ENCODE data around the gene MAST2. TPM values are rescaled to one million over a fixed set of nuclear protein-coding genes. Genes with fewer than 3 reads are reported as not detected.
"Not testable (repeated sequence)": the region's sequence is repeated elsewhere in the genome, so short reads cannot be mapped to it uniquely, and the experiment has no call there.

The MAST2 gene
- total and polyA plus RNA-seq, 9 of the 15 experiments (the other 6 are each of a cell fraction or from before 2014, with no cell fraction given) = 0.73 to 32.0 (median 17.8) TPM

DNA sequence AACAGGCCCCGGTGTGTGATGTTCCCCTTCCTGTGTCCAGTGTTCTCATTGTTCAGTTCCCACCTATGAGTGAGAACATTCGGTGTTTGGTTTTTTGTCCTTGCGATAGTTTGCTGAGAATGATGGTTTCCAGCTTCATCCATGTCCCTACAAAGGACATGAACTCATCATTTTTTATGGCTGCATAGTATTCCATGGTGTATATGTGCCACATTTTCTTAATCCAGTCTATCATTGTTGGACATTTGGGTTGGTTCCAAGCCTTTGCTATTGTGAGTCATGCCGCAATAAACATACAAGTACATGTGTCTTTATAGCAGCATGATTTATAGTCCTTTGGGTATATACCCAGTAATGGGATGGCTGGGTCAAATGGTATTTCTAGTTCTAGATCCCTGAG lies 158.5 kb downstream of the MAST2 start:
- H3K4me3 ChIP-seq; H3K27ac ChIP-seq (ENCODE audit: extremely low read depth, low read depth, low read length); H3K9ac ChIP-seq (ENCODE audit: insufficient read depth in 1 of 2, low read depth in 2 of 2, low read length in 2 of 2); H3K9me3 ChIP-seq (replicated peaks; ENCODE audit: control insufficient read depth, insufficient read depth, low read depth, low read length); H3K9me1 ChIP-seq (ENCODE audit: control insufficient read depth, insufficient read depth, low read length); CTCF ChIA-PET (ENCODE audit: low intra/inter-chr PET ratio); H2AFZ ChIP-seq (ENCODE audit: low read depth, low read length); H3K4me1 ChIP-seq (replicated peaks in 1 of 2; ENCODE audit: control insufficient read depth in 2 of 2, insufficient read depth in 2 of 2, low read length in 2 of 2); POLR2A ChIA-PET; H4K20me1 ChIP-seq (replicated peaks; ENCODE audit: control insufficient read depth, insufficient read depth, low read length); H3K27me3 ChIP-seq (ENCODE audit: control insufficient read depth in 2 of 2, insufficient read depth in 2 of 2, low read length in 2 of 2); DNase-seq (ENCODE audit: extremely low read depth in 1 of 4, low spot score in 3 of 4); intact Hi-C loops (cut with micrococcal nuclease); H3K79me2 ChIP-seq (ENCODE audit: control insufficient read depth, insufficient read depth, low read length); in situ Hi-C loops (cut with MboI); H3K4me2 ChIP-seq (ENCODE audit: insufficient read depth, low read length); BruUV-seq (replicated peaks); ATAC-seq; H3K36me3 ChIP-seq (ENCODE audit: control insufficient read depth, insufficient read depth, low read length); FAIRE-seq: not testable (repeated sequence)
- 95% methylated on average over 3 of the region's 4 CpGs for WGBS (ENCODE audit: insufficient coverage, low coverage, missing lambda C conversion rate)
- TF ChIP-seq KDM1A (IDR thresholded peaks at IDR 0.05) (0 out of 4 replicates have a peak, but pooled peaks of 1 of the 2 experiments have one; percentile 6), ZNF146 (CRISPR knock-in tag; IDR thresholded peaks at IDR 0.05; ENCODE audit: unreplicated experiment) (peak; percentile 44), BCOR (IDR thresholded peaks at IDR 0.05) (peak; percentile 62)

DNA sequence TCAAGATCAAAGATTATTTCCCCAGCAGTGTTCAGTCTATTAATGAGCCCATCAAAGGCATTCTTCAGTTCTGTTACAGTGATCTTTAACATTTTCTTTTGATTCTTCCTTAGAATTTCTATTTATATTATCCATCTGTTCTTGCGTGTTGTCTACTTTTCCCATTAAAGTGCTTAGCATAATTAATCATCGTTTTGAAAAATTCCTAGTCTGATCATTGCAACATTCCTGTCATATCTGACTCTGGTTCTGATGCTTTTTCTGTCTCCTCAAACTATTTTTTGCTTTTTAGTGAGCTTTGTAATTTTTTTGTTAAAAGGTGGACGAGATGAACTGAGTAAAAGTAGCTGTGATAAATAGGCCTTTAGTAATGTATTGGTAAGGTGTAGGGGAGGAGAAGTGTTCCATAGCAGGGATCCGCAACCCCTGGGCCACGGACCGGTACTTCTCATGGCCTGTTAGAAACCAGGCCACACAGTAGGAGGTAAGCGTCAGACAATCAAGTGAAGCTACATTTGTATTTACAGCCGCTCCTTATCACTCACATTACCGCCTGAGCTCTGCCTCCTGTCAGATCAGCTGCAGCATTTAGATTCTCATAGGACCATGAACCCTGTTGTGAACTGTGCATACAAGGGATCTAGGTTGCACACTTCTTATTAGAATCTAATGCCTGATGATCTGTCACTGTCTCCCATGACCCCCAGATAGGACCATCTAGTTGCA lies 165.7 kb downstream of the MAST2 start:
- intact Hi-C loops (cut with micrococcal nuclease) (no loop called here), in situ Hi-C loops (cut with MboI) (no loop called here)
- no TSS peak for BruUV-seq (replicated peaks)
- no peak for DNase-seq (ENCODE audit: extremely low read depth in 1 of 4, low spot score in 3 of 4)
- ATAC-seq = peak; percentile 43; the same call in 2 of the 3 replicates
- Histone ChIP-seq H3K79me2 (ENCODE audit: control insufficient read depth, insufficient read depth, low read length) (no peaks in the 10 kb centered on the region), H3K9me1 (ENCODE audit: control insufficient read depth, insufficient read depth, low read length) (no peaks in the 10 kb centered on the region), H4K20me1 (replicated peaks; ENCODE audit: control insufficient read depth, insufficient read depth, low read length) (no peaks in the 10 kb centered on the region), H2AFZ (ENCODE audit: low read depth, low read length) (no peak overlapping the region), H3K4me2 (ENCODE audit: insufficient read depth, low read length) (no peak overlapping the region), H3K27ac (ENCODE audit: extremely low read depth, low read depth, low read length) (no peak overlapping the region), H3K4me1 (replicated peaks in 1 of 2; ENCODE audit: control insufficient read depth in 2 of 2, insufficient read depth in 2 of 2, low read length in 2 of 2) (0 out of 5 replicates have a peak, but pooled peaks cover 0 to 2% of the 10 kb centered on the region in 2 experiments), H3K9me3 (replicated peaks; ENCODE audit: control insufficient read depth, insufficient read depth, low read depth, low read length) (no peaks in the 10 kb centered on the region), H3K9ac (ENCODE audit: insufficient read depth in 1 of 2, low read depth in 2 of 2, low read length in 2 of 2) (no peak overlapping the region), H3K27me3 (ENCODE audit: control insufficient read depth in 2 of 2, insufficient read depth in 2 of 2, low read length in 2 of 2) (no peaks in the 10 kb centered on the region), H3K4me3 (no peak overlapping the region), H3K36me3 (ENCODE audit: control insufficient read depth, insufficient read depth, low read length) (peaks cover 8% of the 10 kb centered on the region)
- TF ChIP-seq ESRRB (CRISPR knock-in tag; IDR thresholded peaks at IDR 0.05; ENCODE audit: borderline replicate concordance) (no peak), KAT7 (CRISPR knock-in tag; IDR thresholded peaks at IDR 0.05; ENCODE audit: borderline replicate concordance) (no peak), HMGN3 (IDR thresholded peaks at IDR 0.05; ENCODE audit: borderline replicate concordance, extremely low read depth, insufficient read length, low read depth, low read length) (no peak), MAZ (CRISPR knock-in tag; conservative IDR thresholded peaks at IDR 0.05 in 1 of 2, IDR thresholded peaks at IDR 0.05 in 1 of 2) (no peak), TEAD1 (CRISPR knock-in tag; IDR thresholded peaks at IDR 0.05) (no peak)
- FAIRE-seq = no peak
- 67% methylated on average over 9 of the region's 9 CpGs for WGBS (ENCODE audit: insufficient coverage, low coverage, missing lambda C conversion rate)
- CTCF ChIA-PET (ENCODE audit: low intra/inter-chr PET ratio) = no interaction called here
- POLR2A ChIA-PET = interaction anchor here (0.7 to 1.4 kb wide), 4 partner anchors 10 to 40 kb away, joined by 3 to 6 read pairs (median 4); no protein-coding TSS in a partner anchor
